C4-2B (cell line): ENCODE results near the gene PTGR2.

Experiments used
- H3K27ac ChIP-seq: fragments of 450-650 bp; 2 replicates; pipeline ENCODE4 v1.5.1; 2017
- ZFX ChIP-seq: fragments of 450-650 bp; IDR thresholded peaks from 2 replicates; pipeline ENCODE4 v1.6.1; 2017
- TF ChIP-seq, protein P1 (sequence below): fragments of 450-650 bp; conservative IDR thresholded peaks from 2 replicates; pipeline ENCODE4 v1.5.1; 2017; ENCODE audit warnings: mild to moderate bottlenecking

Gene PTGR2

DNA sequence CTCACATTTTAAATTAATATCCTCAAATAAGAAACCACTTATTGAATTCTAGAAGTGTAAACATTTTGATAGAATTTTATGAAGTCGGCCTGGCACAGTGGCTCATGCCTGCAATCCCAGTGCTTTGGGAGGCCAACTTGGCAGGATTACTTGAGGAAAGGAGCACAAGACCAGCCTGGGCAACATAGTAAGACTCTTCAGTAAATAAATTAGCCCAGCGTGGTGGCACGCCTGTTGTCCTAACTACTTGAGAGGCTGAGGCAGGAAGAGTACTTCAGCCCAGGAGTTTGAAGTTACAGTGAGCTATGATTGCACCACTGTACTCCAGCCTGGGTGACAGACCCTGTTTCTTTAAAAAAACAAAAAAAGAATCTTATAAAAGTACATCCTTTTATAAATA is 26.2 kb downstream of the PTGR2 start:
- TF ChIP-seq, protein P1, sequence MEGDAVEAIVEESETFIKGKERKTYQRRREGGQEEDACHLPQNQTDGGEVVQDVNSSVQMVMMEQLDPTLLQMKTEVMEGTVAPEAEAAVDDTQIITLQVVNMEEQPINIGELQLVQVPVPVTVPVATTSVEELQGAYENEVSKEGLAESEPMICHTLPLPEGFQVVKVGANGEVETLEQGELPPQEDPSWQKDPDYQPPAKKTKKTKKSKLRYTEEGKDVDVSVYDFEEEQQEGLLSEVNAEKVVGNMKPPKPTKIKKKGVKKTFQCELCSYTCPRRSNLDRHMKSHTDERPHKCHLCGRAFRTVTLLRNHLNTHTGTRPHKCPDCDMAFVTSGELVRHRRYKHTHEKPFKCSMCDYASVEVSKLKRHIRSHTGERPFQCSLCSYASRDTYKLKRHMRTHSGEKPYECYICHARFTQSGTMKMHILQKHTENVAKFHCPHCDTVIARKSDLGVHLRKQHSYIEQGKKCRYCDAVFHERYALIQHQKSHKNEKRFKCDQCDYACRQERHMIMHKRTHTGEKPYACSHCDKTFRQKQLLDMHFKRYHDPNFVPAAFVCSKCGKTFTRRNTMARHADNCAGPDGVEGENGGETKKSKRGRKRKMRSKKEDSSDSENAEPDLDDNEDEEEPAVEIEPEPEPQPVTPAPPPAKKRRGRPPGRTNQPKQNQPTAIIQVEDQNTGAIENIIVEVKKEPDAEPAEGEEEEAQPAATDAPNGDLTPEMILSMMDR = no peak
- no peak for TF ChIP-seq ZFX
- H3K27ac ChIP-seq = no peak overlapping the region

DNA sequence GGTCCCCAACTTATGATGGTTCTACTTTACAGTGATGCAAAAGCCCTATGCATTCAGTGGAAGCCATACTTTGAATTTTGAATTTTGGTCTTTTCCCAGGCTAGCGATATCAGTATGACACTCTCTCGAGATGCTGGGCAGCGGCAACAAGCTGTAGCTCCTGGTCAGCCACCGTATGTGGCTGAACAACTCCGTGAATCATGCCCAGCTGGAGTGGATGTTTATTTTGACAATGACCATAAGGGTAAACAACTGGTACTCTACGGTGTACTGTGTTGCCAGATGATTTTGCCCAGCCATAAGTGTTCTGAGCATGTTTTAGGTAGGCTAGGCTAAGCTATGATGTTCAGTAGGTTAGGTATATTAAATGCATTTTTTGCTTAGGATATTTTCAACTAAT is 26.8 kb downstream of the PTGR2 start:
- H3K27ac ChIP-seq = no peak overlapping the region
- TF ChIP-seq, protein P1 = no peak
- no peak for TF ChIP-seq ZFX

DNA sequence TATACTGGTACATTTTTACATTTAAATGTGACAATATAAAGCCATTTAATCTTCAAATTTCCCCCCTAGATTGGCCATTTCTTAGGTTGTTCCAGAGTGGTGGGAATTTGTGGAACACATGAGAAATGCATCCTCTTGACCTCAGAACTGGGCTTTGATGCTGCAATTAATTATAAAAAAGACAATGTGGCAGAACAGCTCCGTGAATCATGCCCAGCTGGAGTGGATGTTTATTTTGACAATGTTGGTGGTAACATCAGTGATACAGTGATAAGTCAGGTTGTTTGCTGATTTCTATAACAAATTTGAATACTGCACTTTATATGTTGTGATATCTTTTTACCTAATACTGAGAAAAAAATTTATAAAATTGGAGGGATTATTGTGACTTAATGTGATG is 27.4 kb downstream of the PTGR2 start:
- TF ChIP-seq, protein P1 = no peak
- no peak for TF ChIP-seq ZFX
- H3K27ac ChIP-seq = no peak overlapping the region

- no peak overlapping the region for H3K27ac ChIP-seq
- TF ChIP-seq, protein P1 = no peak
- TF ChIP-seq ZFX = no peak
Measured at GRCh38 chr14:73884438-73885190, 33.0 kb downstream of the PTGR2 start.

DNA sequence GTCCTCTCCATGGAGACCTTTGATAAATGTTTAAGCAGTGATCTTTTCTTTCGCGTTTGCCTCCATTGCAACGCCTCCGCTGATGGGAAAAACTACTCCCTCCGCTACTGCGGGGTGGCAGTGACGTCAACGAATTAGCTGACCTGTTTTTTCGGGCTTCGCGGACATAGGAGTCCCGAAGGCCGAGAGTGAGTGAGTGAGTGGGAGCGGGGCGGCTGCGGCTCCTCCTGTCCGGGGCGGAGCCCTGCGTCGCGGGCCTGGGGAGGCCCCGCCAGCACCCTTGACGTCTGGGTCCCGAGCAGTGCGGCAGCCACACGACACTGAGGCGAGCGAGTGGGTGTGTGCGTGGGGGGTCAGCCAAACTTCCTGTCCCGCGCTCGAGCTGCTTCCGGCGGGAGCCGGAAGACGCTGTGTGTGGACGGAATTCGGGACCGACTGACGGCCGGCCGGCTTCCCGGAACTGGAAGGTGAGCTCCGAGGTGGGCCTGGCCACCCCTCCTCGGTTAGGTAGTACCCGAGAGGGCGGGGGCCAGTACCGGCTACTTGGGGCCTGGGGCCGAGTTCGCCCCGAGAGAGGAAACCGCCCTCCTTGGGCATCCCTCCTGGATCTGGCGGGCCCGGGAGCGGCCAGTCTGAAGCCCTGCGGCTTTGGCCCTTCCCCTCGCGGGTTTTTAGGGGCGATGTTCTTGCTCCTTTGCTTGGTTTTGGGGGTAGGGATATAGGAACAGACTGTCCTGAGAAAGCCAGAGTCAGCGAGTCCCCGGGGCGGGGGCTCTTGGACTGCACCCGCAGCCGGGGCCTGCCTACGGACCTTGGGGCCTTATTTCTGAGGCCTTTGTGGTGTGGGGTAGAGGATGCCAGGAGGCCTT is 35.1 kb downstream of the PTGR2 start, which contains the start of gene ZNF410:
ZNF410 (plus strand) TSS at position 411 of the 869 bp plus-strand sequence. CDS start 5,317 bp downstream, outside the sequence.
- peak; percentile 96 for TF ChIP-seq ZFX
- TF ChIP-seq, protein P1 = no peak
- H3K27ac ChIP-seq = peak within 1 kb of the TSS; percentile 79

- H3K27ac ChIP-seq = peak overlapping the region; percentile 79
- TF ChIP-seq, protein P1 = no peak
- TF ChIP-seq ZFX = no peak
Measured at GRCh38 chr14:73887318-73887616, 35.6 kb downstream of the PTGR2 start.
